ENCODE measurements around the gene TRIM7.

- no peak for TF ChIP-seq SNAPC5 (CRISPR knock-in tag; IDR thresholded peaks at IDR 0.05)
- TF ChIP-seq CTCF (IDR thresholded peaks at IDR 0.05 in 2 of 3, conservative IDR thresholded peaks at IDR 0.05 in 1 of 3; ENCODE audit: insufficient read depth in 2 of 3, low read depth in 1 of 3, low read length in 3 of 3), result no peak
- TF ChIP-seq NFE2 (IDR thresholded peaks at IDR 0.05; ENCODE audit: low read depth), result no peak
- no peak for TF ChIP-seq TAF1 (IDR thresholded peaks at IDR 0.05; ENCODE audit: control insufficient read depth, extremely low read depth, insufficient read depth, low read length, severe bottlenecking)
- TF ChIP-seq AFF1 (IDR thresholded peaks at IDR 0.05; ENCODE audit: low read depth in 1 of 2, partially characterized antibody in 2 of 2), result no peak
- TF ChIP-seq ZNF740 (CRISPR knock-in tag; IDR thresholded peaks at IDR 0.05), result no peak
- no peak for TF ChIP-seq ZNF740 (tag; IDR thresholded peaks at IDR 0.05)
- no peak for TF ChIP-seq SRSF3 (IDR thresholded peaks at IDR 0.05; ENCODE audit: insufficient read depth, low read length)
- TF ChIP-seq BCLAF1 (IDR thresholded peaks at IDR 0.05; ENCODE audit: borderline replicate concordance in 1 of 2, control insufficient read depth in 1 of 2, low read depth in 2 of 2, low read length in 1 of 2), result no peak
- TF ChIP-seq YY1 (IDR thresholded peaks at IDR 0.05; ENCODE audit: borderline replicate concordance in 1 of 3, control insufficient read depth in 1 of 3, extremely low read depth in 1 of 3, insufficient read depth in 3 of 3, insufficient read length in 1 of 3, insufficient replicate concordance in 2 of 3, low read depth in 1 of 3, low read length in 2 of 3), result no peak
- TF ChIP-seq KAT8 (IDR thresholded peaks at IDR 0.05; ENCODE audit: low read depth), result no peak
- TF ChIP-seq CHD2 (IDR thresholded peaks at IDR 0.05; ENCODE audit: low read depth, low read length), result no peak
- no peak for TF ChIP-seq RFX5 (IDR thresholded peaks at IDR 0.05; ENCODE audit: low read depth, low read length)
- TF ChIP-seq EZH2 (IDR thresholded peaks at IDR 0.05; ENCODE audit: borderline replicate concordance, low read depth, low read length), result no peak
Measured at GRCh38 chr5:181232593-181232992, 27.6 kb upstream of the TRIM7 start.
